ENCODE results near the gene ZBTB8B. TPM values are rescaled to one million over a fixed set of nuclear protein-coding genes. Genes with fewer than 3 reads are reported as not detected.

ZBTB8B gene
- total and polyA plus RNA-seq, 8 donors: under 0.01 to 0.37 (median 0.15) TPM; not detected in 5

GRCh38 chr1:32507021-32507420 is 42.1 kb downstream of the ZBTB8B start:
- H3K27me3 ChIP-seq: no peaks in the 10 kb centered on the region
- WGBS, 5 donors: 68 to 88% (median 80%) methylated on average over 4 of the region's 4 CpGs
- H3K4me1 ChIP-seq: peaks cover 0 to under 1% (median 0%) of the 10 kb centered on the region in 4 donors
- intact Hi-C loops (cut with DNase I; ENCODE audit: low total_unique reads): no loop called here
- no peak overlapping the region for H3K27ac ChIP-seq
- TF ChIP-seq EP300 (IDR thresholded peaks at IDR 0.05) (no peak), CTCF (IDR thresholded peaks at IDR 0.05) (no peak), POLR2A (IDR thresholded peaks at IDR 0.05) (no peak), POLR2AphosphoS5 (IDR thresholded peaks at IDR 0.05) (no peak)
- no peak overlapping the region for H3K4me3 ChIP-seq
- no peaks in the 10 kb centered on the region for H3K9me3 ChIP-seq
- DNase-seq: no peak
- H3K36me3 ChIP-seq: no peaks in the 10 kb centered on the region

GRCh38 chr1:32508761-32509160 is 43.9 kb downstream of the ZBTB8B start:
- Histone ChIP-seq H3K27me3 (no peaks in the 10 kb centered on the region), H3K4me3 (no peak overlapping the region), H3K4me1 (no peaks in the 10 kb centered on the region), H3K36me3 (no peaks in the 10 kb centered on the region), H3K9me3 (no peaks in the 10 kb centered on the region), H3K27ac (no peak overlapping the region)
- DNase-seq: no peak
- intact Hi-C loops (cut with DNase I; ENCODE audit: low total_unique reads): no loop called here
- 69 to 79% (median 76%) methylated on average over 5 of the region's 5 CpGs for whole genome bisulfite sequencing, 5 donors
- TF ChIP-seq EP300 (IDR thresholded peaks at IDR 0.05): no peak
- no peak for TF ChIP-seq POLR2AphosphoS5 (IDR thresholded peaks at IDR 0.05)
- no peak for TF ChIP-seq CTCF (IDR thresholded peaks at IDR 0.05)

DNA sequence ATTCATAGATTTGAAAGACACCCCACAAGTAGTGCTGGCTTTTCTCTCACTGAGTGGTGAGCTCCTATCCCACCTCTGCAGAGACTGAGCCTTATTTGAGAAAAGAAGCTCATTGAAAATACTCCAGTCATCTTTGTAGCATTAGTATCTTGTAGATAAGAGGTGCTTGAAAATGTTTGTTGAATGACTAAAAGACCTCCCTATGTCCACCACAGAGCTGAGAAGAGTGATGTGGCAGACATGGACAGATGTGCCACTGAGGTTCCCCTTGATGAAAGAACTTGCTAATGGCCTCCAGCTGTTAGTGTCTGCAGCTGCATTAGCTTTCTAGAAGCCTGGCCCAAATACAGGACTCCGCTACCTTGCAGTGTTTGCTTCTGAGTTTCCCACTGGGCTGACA is 45.1 kb downstream of the ZBTB8B start:
- Histone ChIP-seq H3K27me3 (no peaks in the 10 kb centered on the region), H3K36me3 (no peaks in the 10 kb centered on the region), H3K9me3 (no peaks in the 10 kb centered on the region), H3K4me1 (no peaks in the 10 kb centered on the region), H3K27ac (no peak overlapping the region), H3K4me3 (no peak overlapping the region)
- TF ChIP-seq POLR2A (IDR thresholded peaks at IDR 0.05) (no peak), EP300 (IDR thresholded peaks at IDR 0.05) (no peak), POLR2AphosphoS5 (IDR thresholded peaks at IDR 0.05) (no peak), CTCF (IDR thresholded peaks at IDR 0.05) (no peak)
- 92 to 100% (median 100%) methylated on average over 1 of the region's 1 CpG for WGBS, 5 donors
- no peak for DNase-seq
- intact Hi-C loops (cut with DNase I; ENCODE audit: low total_unique reads): no loop called here

Other genes starting within 250 kb of the ZBTB8B start
- gene TMEM234, start 242.7 kb upstream of the ZBTB8B start, total RNA-seq: 100 to 1,000 TPM in 1 of 5 donors, 10 to 100 TPM in 4; 19.1 to 169 (median 27.1) TPM
- 10 to 100 TPM; 11.6 to 14.3 (median 13.4) TPM for gene TMEM234, start 242.7 kb upstream of the ZBTB8B start, polyA plus RNA-seq
- gene EIF3I, start 242.7 kb upstream of the ZBTB8B start, total RNA-seq: 100 to 1,000 TPM in 2 of 5 donors, 10 to 100 TPM in 3; 21.1 to 444 (median 90.1) TPM
- gene EIF3I, start 242.7 kb upstream of the ZBTB8B start, polyA plus RNA-seq: 100 to 1,000 TPM; 180 to 245 (median 198) TPM
- 10 to 100 TPM in 1 of 5 donors, 1 to 10 TPM in 1, not detected in 3; 1.6 to 36.8 TPM for gene FAM167B, start 217.8 kb upstream of the ZBTB8B start, total RNA-seq
- 1 to 10 TPM; 3.6 to 7.1 (median 4.7) TPM for gene FAM167B, start 217.8 kb upstream of the ZBTB8B start, polyA plus RNA-seq
- 1 to 10 TPM in 4 of 5 donors, under 1 TPM in 1; 0.58 to 6.4 (median 2.0) TPM for gene LCK, start 213.8 kb upstream of the ZBTB8B start, total RNA-seq
- gene LCK, start 213.8 kb upstream of the ZBTB8B start, polyA plus RNA-seq: 1 to 10 TPM; 1.5 to 4.1 (median 2.3) TPM
- gene HDAC1, start 173.0 kb upstream of the ZBTB8B start, total RNA-seq: 100 to 1,000 TPM in 1 of 5 donors, 10 to 100 TPM in 4; 62.0 to 143 (median 77.0) TPM
- gene HDAC1, start 173.0 kb upstream of the ZBTB8B start, polyA plus RNA-seq: 100 to 1,000 TPM in 1 of 3 donors, 10 to 100 TPM in 2; 50.7 to 113 (median 57.1) TPM
- 10 to 100 TPM in 4 of 5 donors, 1 to 10 TPM in 1; 7.6 to 99.4 (median 22.9) TPM for gene MARCKSL1, start 128.8 kb upstream of the ZBTB8B start, total RNA-seq
- 100 to 1,000 TPM in 1 of 3 donors, 10 to 100 TPM in 2; 46.4 to 100 (median 95.3) TPM for gene MARCKSL1, start 128.8 kb upstream of the ZBTB8B start, polyA plus RNA-seq
- 10 to 100 TPM in 2 of 5 donors, 1 to 10 TPM in 3; 2.2 to 21.6 (median 8.8) TPM for gene FAM229A, start 102.6 kb upstream of the ZBTB8B start, total RNA-seq
- gene FAM229A, start 102.6 kb upstream of the ZBTB8B start, polyA plus RNA-seq: 10 to 100 TPM in 1 of 3 donors, 1 to 10 TPM in 2; 7.8 to 10.3 (median 8.7) TPM
- under 1 TPM in 1 of 5 donors, not detected in 4; 0.92 TPM for gene TSSK3, start 102.5 kb upstream of the ZBTB8B start, total RNA-seq
- gene TSSK3, start 102.5 kb upstream of the ZBTB8B start, polyA plus RNA-seq: under 1 TPM in 1 of 3 donors, not detected in 2; 0.43 TPM
- gene BSDC1, start 70.6 kb upstream of the ZBTB8B start, total RNA-seq: 100 to 1,000 TPM in 1 of 5 donors, 10 to 100 TPM in 4; 35.9 to 126 (median 57.6) TPM
- gene BSDC1, start 70.6 kb upstream of the ZBTB8B start, polyA plus RNA-seq: 10 to 100 TPM; 23.8 to 39.0 (median 36.8) TPM
- 10 to 100 TPM in 1 of 5 donors, 1 to 10 TPM in 2, under 1 TPM in 2; 0.58 to 23.9 (median 6.5) TPM for gene ZBTB8A, start 74.4 kb downstream of the ZBTB8B start, total RNA-seq
- 1 to 10 TPM; 1.6 to 4.1 (median 2.1) TPM for gene ZBTB8A, start 74.4 kb downstream of the ZBTB8B start, polyA plus RNA-seq
- gene ZBTB8OS, start 185.5 kb downstream of the ZBTB8B start, total RNA-seq: 100 to 1,000 TPM in 1 of 5 donors, 10 to 100 TPM in 4; 10.4 to 151 (median 26.3) TPM
- gene ZBTB8OS, start 185.5 kb downstream of the ZBTB8B start, polyA plus RNA-seq: 10 to 100 TPM; 55.0 to 88.6 (median 65.9) TPM
- 100 to 1,000 TPM in 3 of 5 donors, 10 to 100 TPM in 2; 43.2 to 226 (median 160) TPM for gene RBBP4, start 186.1 kb downstream of the ZBTB8B start, total RNA-seq
- gene RBBP4, start 186.1 kb downstream of the ZBTB8B start, polyA plus RNA-seq: 10 to 100 TPM; 38.0 to 56.7 (median 41.4) TPM
- 10 to 100 TPM; 12.3 to 38.5 (median 22.8) TPM for gene SYNC, start 237.7 kb downstream of the ZBTB8B start, total RNA-seq
- 10 to 100 TPM in 1 of 3 donors, 1 to 10 TPM in 2; 5.5 to 11.6 (median 6.0) TPM for gene SYNC, start 237.7 kb downstream of the ZBTB8B start, polyA plus RNA-seq